K562 (cell line): ENCODE measurements around the gene ZNF488. TPM values are rescaled to one million over a fixed set of nuclear protein-coding genes. Genes with fewer than 3 reads are reported as not detected.

Experiments
- HNRNPL ChIP-seq: fragments of 200-400 bp; formaldehyde crosslinking; IDR thresholded peaks from 2 replicates; pipeline ENCODE4 v1.6.1; 2017; ENCODE audit warnings: low read depth, mild to moderate bottlenecking, low read length
- HOMEZ ChIP-seq: fragments of 250-450 bp; sonication (Bioruptor Pico); IDR thresholded peaks from 2 replicates; pipeline ENCODE4 v1.4.0; 2020; ENCODE audit warnings: mild to moderate bottlenecking, moderate library complexity
- NCOA1 ChIP-seq: fragments of 450-650 bp; IDR thresholded peaks from 2 replicates; pipeline ENCODE4 v1.6.1; 2016; ENCODE audit warnings: low read depth
- PKNOX1 ChIP-seq: fragments of 450-650 bp; IDR thresholded peaks from 2 replicates; pipeline ENCODE4 v1.6.1; 2016
- TSC22D4 ChIP-seq: fragments of 450-650 bp; IDR thresholded peaks from 2 replicates; pipeline ENCODE4 v1.6.1; 2016; ENCODE audit warnings: missing genetic modification characterization, missing biosample characterization, control low read depth
- ZBTB9 ChIP-seq: fragments of 450-650 bp; formaldehyde crosslinking; IDR thresholded peaks from 2 replicates; pipeline ENCODE4 v1.4.0; 2020; ENCODE audit warnings: mild to moderate bottlenecking, moderate library complexity
- ZNF609 ChIP-seq: sonication (generic); formaldehyde crosslinking; IDR thresholded peaks from 2 replicates; pipeline ENCODE4 v1.8.1; 2023; ENCODE audit warnings: missing genetic modification reagents, mild to moderate bottlenecking, borderline replicate concordance
- polyA plus RNA-seq, 8 experiments: library from polyadenylated mRNA; depleted of rRNA in 4 of 8; stranded (reverse) in 5 of 8; unstranded in 3 of 8; fragments of >200 nt; fragmentation: Nextera tagmentation in 2 of 8; fragmentation: Illumina TruSeq in 1 of 8; extraction: Ambion mirVana in 2 of 8; extraction: Trizol in 1 of 8; gene quantifications; 2 replicates each; pipeline versions ENCODE4 v1.2.1 to v1.2.3, GENCODE V29; 2011 to 2014; ENCODE audit warnings: inconsistent platforms in 1 of 8, missing spikeins in 1 of 8
- total RNA-seq, 7 experiments: library from RNA; depleted of rRNA in 6 of 7; stranded (reverse); fragments of >200 nt in 6 of 7; fragmentation: Illumina TruSeq in 2 of 7; extraction: Trizol in 2 of 7; gene quantifications; 2 replicates each; pipeline versions ENCODE4 v1.2.1 to v1.2.3, GENCODE V29; 2011 to 2021; ENCODE audit warnings: low replicate concordance in 1 of 7

Gene ZNF488
- total and polyA plus RNA-seq, 9 of the 15 experiments (the other 6 are each of a cell fraction or from before 2014, with no cell fraction given) = 0.03 to 0.09 (median 0.05) TPM; not detected in 3

GRCh38 chr10:47363781-47364180 is 20.3 kb downstream of the ZNF488 start (continued):
- TF ChIP-seq HOMEZ (CRISPR knock-in tag) (no peak), ZNF609 (no peak), HNRNPL (no peak), NCOA1 (no peak), ZBTB9 (CRISPR knock-in tag) (no peak), TSC22D4 (tag) (no peak), PKNOX1 (no peak)
